ENCODE data around the gene GRIA1.
"Not testable (repeated sequence)": the region's sequence is repeated elsewhere in the genome, so short reads cannot be mapped to it uniquely, and the experiment has no call there.

Gene GRIA1

GRCh38 chr5:153816870-153817269 is 326.4 kb downstream of the GRIA1 start:
- no peak overlapping the region for H3K4me3 ChIP-seq (ENCODE audit: low read depth, low read length)

- no peak overlapping the region for H3K4me3 ChIP-seq (ENCODE audit: low read depth, low read length)
Observed at GRCh38 chr5:153818626-153819025, 328.2 kb downstream of the GRIA1 start.

- no peak overlapping the region for H3K4me3 ChIP-seq (ENCODE audit: low read depth, low read length)
Observed at GRCh38 chr5:153823036-153823435, 332.6 kb downstream of the GRIA1 start.

GRCh38 chr5:153824909-153825308 is 334.4 kb downstream of the GRIA1 start:
- no peak overlapping the region for H3K4me3 ChIP-seq (ENCODE audit: low read depth, low read length)

GRCh38 chr5:153827397-153827796 is 336.9 kb downstream of the GRIA1 start:
- no peak overlapping the region for H3K4me3 ChIP-seq (ENCODE audit: low read depth, low read length)

GRCh38 chr5:153829510-153830065 is 339.1 kb downstream of the GRIA1 start:
- no peak overlapping the region for H3K4me3 ChIP-seq (ENCODE audit: low read depth, low read length)

DNA sequence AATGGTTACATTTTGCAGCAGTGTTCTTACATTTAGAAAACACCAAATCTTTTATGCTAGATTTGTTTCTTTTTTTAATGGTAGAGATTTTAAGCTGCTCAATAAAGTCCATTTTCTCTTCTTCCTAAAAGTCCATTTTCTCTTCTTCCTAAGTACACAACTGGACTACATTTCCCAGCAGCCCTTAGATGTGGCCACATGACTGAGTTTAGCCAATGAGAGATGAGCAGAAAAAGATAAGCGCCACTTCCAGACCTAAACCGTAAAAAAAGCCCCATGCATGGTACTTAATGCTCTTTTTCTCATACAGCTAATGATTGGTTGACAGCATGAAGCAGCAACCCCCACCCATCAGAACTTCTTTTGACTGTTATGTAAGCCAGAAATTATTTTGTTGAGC is 341.5 kb downstream of the GRIA1 start:
- no peak overlapping the region for H3K4me3 ChIP-seq (ENCODE audit: low read depth, low read length)

DNA sequence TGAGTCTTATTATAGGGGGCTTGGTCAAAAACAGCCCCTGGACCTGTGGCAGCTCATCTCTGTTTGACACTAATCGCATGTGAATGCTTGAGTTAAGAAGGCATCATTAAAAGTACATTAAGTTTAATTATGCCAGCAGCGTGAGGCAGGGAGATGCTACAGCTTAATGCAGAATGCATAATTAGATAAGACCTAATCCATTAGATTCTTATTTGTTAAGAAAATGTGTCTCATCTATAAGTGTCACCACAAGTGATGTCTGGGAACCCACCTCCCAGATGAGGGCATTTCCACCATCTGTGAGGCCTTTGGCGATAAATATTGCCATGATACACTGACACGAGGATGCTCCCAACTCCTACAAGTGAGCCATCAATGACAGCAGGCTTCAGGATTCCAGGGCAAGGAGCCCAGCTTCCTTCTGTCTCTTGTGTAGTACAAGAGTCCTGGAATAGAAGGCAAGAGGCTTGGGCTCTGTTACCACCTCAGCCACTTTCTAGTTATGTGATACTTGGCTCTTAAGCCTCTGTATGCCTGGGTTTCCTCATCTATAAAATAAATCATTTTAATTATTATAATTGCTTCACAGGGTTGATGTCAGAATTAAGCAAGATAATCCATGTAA is 345.5 kb downstream of the GRIA1 start:
- no peak overlapping the region for H3K4me3 ChIP-seq (ENCODE audit: low read depth, low read length)

- not testable (repeated sequence) for H3K4me3 ChIP-seq (ENCODE audit: low read depth, low read length)
Observed at GRCh38 chr5:153849303-153850113, 359.0 kb downstream of the GRIA1 start.

- no peak overlapping the region for H3K4me3 ChIP-seq (ENCODE audit: low read depth, low read length)
Observed at GRCh38 chr5:153860195-153860886, 369.9 kb downstream of the GRIA1 start.

- H3K4me3 ChIP-seq (ENCODE audit: low read depth, low read length), result not testable (repeated sequence)
Observed at GRCh38 chr5:153862906-153863305, 372.4 kb downstream of the GRIA1 start.
